COLO668 (cell line): ENCODE measurements around the gene HOGA1.
"Not testable (repeated sequence)": the region's sequence is repeated elsewhere in the genome, so short reads cannot be mapped to it uniquely, and the experiment has no call there.

Experiments used
- DNase-seq: peaks from one replicate; lab custom pipeline; 2025; ENCODE audit not compliant: unreplicated experiment; lab: John Stamatoyannopoulos, UW

Gene HOGA1

DNA sequence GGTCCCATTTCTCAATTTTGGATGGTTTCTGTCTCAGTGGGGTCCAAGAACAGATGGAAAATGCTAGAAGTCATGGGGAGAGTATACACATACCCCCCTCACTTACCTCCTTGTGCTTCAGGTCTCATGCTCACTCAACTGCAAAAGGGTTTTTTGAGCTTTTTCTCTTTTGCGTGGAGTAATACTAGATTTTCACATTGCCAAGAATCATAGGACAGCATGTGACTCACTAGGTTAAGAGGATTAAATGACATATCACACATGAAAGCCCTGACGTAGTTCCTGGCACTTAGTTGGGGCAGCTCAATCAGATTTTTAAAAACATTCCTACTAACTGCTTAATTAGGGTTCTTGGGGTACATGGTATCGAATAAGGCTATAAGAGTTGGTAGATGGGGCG lies 60.7 kb downstream of the HOGA1 start:
- DNase-seq = no peak

DNA sequence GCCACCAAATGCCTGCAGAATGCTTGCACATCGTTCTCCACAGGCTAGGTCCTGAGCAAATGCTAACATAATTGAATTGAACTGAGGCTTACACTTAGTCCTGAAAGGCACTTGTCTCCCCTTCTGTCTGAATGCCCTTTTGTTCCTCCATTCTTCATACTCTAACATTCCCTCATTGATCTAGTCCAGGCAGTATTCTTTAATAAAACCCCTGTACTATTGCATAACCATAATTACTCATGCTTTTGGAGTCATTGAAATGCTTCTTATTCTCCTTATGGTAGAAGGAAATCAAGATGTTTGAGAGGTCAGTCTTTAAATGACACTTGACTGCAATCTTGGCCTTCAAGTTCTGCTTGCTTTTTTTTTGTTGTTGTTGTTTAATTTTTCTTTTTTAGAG lies 63.4 kb downstream of the HOGA1 start:
- DNase-seq = no peak

DNA sequence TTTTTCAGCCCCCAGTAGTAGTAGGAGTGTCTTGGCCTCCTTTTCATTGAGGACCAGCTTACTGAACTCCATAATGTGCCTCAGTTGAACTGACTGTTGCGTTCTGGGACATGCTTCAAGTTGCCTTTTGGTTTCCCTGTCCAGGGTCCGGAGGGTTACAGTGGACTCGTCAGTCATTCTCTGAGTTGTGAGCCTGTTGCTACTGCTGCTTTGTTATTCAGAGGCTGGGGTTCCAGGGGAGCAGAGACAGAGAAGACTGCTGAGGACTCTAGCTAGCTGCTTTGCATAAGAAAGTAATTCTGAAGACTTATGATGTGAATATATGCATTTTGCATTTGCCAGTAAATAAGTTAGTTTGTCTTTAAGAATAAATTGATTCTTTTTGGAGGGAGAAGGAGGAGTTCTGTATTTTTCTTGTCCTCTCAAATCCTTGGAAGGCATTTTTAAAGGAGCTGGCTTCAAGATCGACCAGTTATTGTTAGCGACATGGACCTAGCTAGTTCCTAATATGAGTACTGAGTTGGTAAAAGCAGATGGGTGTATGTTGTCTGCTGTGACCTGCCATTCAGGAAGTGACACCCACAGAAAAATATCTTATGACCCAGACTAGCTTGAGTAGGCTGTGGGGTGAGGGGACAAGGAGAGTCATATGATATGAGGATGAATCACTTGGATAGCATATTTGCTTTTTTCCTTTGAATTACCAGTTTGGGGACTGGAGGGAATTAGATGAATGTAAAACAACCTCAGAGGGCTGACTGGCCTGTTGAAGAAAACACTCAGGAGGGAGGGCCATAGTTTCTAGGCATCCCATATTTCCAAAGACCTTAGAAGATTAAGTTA lies 64.6 kb downstream of the HOGA1 start:
- no peak for DNase-seq

DNA sequence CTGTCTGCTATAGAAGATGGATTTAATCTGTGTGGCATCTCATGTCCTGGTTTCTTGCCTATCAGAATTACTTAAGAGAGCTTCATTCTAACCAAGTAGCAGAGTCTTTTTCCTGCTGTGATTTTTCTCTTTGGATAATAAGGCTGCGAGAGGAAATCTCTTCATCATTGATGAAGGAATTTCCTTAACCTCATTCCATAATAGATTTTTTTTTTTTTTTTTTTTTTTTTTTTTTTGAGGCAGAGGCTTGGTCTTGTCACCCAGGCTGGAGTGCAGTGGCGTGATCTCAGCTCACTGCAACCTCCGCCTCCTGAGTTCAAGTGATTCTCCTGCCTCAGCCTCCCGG lies 65.2 kb downstream of the HOGA1 start:
- DNase-seq = not testable (repeated sequence)

DNA sequence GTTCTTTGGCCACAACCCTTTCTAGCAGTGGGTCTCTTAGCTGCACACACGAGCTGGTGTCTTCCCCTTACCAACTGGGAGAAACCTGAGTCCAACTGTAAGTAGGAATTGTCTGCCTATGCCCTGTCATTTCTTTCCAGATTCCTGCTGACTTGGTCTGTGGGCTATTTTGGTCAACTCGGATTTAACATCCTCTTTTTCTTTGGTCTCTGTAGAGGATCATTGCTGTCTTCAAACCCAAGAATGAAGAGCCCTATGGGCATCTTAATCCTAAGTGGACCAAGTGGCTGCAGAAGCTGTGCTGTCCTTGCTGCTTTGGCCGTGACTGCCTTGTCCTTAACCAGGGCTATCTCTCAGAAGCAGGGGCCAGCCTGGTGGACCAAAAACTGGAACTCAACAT lies 66.5 kb downstream of the HOGA1 start:
- DNase-seq = no peak

DNA sequence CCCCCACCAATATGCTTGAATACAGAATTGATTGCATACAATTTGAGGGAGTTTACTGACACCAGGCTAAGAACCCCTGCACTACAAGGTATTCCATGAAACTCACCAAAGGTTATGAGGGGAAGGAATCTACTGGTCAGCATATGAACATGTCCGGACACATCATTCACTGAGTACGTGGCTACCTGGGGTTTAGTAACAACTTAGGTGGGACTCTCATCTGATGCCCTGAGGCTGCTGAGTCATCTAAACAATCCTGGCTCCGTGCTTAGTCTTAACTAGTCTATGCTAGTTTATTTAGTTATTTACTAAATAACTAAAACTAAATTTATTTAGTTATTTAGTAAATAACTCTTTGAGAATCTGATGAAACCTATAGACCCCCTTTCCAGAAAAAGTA lies 67.6 kb downstream of the HOGA1 start:
- no peak for DNase-seq

DNA sequence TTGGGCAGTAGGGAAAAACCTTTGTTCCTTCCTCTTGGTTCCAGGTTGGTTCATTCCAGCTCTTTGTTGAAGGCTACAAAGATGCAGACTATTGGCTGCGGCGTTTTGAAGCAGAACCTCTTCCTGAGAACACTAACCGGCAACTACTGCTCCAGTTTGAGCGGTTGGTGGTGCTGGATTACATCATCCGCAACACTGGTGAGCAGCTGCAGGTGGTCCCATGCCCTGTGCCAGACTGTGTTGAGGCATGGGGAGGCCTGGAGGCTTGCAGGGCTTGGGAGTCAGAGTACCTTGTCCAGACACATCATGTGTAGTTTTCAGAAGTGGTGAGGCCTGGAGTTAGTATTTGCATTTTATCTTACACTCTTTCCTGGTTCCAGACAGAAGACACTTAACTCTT lies 72.6 kb downstream of the HOGA1 start:
- DNase-seq = no peak

DNA sequence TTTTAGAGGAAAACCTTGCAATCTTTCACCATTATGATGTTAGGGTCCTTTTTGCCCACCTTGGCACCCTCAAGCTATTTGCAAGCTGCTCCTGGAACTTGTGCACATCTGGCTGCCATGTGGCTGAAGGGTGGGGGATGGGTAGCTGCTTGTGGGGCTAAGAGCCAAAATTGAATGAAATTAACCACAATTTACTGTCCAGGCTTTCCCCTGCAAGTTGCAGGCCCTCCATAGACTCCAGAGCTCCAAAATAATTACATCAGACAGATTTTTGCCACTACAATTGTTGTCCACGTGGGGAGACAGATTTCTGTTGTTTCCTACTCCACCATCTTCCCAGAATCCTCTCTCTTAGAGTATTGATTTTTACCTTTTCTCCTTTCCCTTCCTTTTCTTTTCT lies 75.4 kb downstream of the HOGA1 start:
- DNase-seq = no peak
